Bronchus fibroblast of lung (primary cell): ENCODE results near the gene OR1S2. TPM values are rescaled to one million over a fixed set of nuclear protein-coding genes. Genes with fewer than 3 reads are reported as not detected.

Experiments
- total RNA-seq: library from RNA; depleted of rRNA; stranded (reverse); fragments of >200 nt; gene quantifications from 2 replicates; pipeline ENCODE4 v1.2.3, GENCODE V29; 2015

The OR1S2 gene
- not detected in 2 replicates for total RNA-seq

GRCh38 chr11:58204042-58204441 lies at the start of gene OR1S2:
Gene OR1S2, minus strand, starts transcription at chr11:58204142. Its CDS starts 0 bp downstream, at chr11:58204142.

GRCh38 chr11:58212420-58212819 lies 8.5 kb upstream of the OR1S2 start, which contains the start of gene OR1S1:
Gene OR1S1, plus strand, starts transcription at chr11:58212720.

GRCh38 chr11:58188770-58189169 lies 15.2 kb downstream of the OR1S2 start, which contains the start of gene OR9Q2:
Gene OR9Q2, plus strand, starts transcription at chr11:58189070. Its CDS starts 1,421 bp downstream, at chr11:58190491.

Other genes starting within 250 kb of the OR1S2 start
- gene OR9Q1, start 180.3 kb downstream of the OR1S2 start, total RNA-seq: not detected in 2 replicates
- gene OR6Q1, start 173.2 kb downstream of the OR1S2 start, total RNA-seq: not detected in 2 replicates
- gene OR9I1, start 78.6 kb downstream of the OR1S2 start, total RNA-seq: not detected in 2 replicates
- not detected in 2 replicates for gene OR9Q2, start 15.1 kb downstream of the OR1S2 start, total RNA-seq
- gene OR1S1, start 8.6 kb upstream of the OR1S2 start, total RNA-seq: not detected in 2 replicates
- gene OR10Q1, start 24.8 kb upstream of the OR1S2 start, total RNA-seq: not detected in 2 replicates
- gene OR10W1, start 64.1 kb upstream of the OR1S2 start, total RNA-seq: not detected in 2 replicates
- not detected in 2 replicates for gene OR5B17, start 154.9 kb upstream of the OR1S2 start, total RNA-seq
- not detected in 2 replicates for gene OR5B3, start 202.7 kb upstream of the OR1S2 start, total RNA-seq
- gene OR5B2, start 224.0 kb upstream of the OR1S2 start, total RNA-seq: not detected in 2 replicates
- not detected in 2 replicates for gene OR5B12, start 238.1 kb upstream of the OR1S2 start, total RNA-seq